ENCODE measurements around the gene MYOF.

DNA sequence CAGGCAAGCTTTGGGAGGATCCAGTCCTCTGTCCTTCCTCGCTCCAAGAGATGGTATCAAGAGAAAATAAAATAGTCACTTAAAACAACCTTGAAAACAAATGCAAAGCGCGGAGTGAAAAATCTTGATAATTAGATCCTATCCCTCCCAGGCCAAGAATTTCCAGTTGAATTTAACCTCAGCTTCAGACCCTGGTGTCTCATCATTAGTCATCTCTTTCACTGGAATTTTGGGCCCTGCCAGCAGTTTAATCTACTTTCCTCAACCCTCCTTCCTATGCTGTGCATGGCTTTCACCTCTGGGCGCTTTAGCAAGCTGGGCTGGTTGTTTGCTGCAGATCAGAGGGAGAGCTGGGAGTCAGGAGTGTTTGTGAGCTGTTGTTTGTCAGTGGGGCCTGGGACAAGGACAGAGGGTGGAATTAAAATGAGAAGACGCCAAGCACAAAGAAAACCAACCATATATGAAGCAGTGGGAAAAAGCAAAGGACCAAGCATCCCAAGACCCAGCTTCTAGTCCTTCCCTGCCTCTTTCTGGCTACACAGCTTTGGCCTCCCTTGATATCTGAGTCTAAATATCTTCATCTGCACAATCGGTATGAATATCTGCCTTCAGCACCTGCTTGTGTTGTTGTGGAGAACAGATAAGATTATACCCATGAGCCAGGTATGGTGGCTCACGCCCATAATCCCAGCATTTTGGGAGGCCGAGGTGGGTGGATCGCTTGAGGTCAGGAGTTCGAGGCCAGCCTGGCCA is 13.5 kb downstream of the MYOF start:
- no peak for TF ChIP-seq EZH2 (IDR thresholded peaks at IDR 0.05; ENCODE audit: low read length)
- TF ChIP-seq, protein P1, sequence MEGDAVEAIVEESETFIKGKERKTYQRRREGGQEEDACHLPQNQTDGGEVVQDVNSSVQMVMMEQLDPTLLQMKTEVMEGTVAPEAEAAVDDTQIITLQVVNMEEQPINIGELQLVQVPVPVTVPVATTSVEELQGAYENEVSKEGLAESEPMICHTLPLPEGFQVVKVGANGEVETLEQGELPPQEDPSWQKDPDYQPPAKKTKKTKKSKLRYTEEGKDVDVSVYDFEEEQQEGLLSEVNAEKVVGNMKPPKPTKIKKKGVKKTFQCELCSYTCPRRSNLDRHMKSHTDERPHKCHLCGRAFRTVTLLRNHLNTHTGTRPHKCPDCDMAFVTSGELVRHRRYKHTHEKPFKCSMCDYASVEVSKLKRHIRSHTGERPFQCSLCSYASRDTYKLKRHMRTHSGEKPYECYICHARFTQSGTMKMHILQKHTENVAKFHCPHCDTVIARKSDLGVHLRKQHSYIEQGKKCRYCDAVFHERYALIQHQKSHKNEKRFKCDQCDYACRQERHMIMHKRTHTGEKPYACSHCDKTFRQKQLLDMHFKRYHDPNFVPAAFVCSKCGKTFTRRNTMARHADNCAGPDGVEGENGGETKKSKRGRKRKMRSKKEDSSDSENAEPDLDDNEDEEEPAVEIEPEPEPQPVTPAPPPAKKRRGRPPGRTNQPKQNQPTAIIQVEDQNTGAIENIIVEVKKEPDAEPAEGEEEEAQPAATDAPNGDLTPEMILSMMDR (optimal IDR thresholded peaks at IDR 0.05 in 1 of 3, IDR thresholded peaks at IDR 0.05 in 1 of 3, conservative IDR thresholded peaks at IDR 0.05 in 1 of 3; ENCODE audit: extremely low read depth in 1 of 3, insufficient read depth in 2 of 3, low read length in 3 of 3) = peak in 2 of 3 experiments; percentile 3 to 34
